ENCODE data around the gene HVCN1. TPM values are rescaled to one million over a fixed set of nuclear protein-coding genes. Genes with fewer than 3 reads are reported as not detected.
A peak's percentile ranks its signal among the peaks of the same experiment; 100 is the strongest.
"Not testable (repeated sequence)": the region's sequence is repeated elsewhere in the genome, so short reads cannot be mapped to it uniquely, and the experiment has no call there.

HVCN1 gene, protein sequence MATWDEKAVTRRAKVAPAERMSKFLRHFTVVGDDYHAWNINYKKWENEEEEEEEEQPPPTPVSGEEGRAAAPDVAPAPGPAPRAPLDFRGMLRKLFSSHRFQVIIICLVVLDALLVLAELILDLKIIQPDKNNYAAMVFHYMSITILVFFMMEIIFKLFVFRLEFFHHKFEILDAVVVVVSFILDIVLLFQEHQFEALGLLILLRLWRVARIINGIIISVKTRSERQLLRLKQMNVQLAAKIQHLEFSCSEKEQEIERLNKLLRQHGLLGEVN
- total RNA-seq = 1 to 10 TPM; 8.8 to 9.5 TPM
- 9.3 TPM for polyA plus RNA-seq (2013, experiment 1 of 2)
- polyA plus RNA-seq (2013, experiment 2 of 2) = 7.7 TPM
- long read RNA-seq, experiment 1, partial matches to known transcripts = 1 of 6 reads
- long read RNA-seq, experiment 1, other reads (novel, unspliced or antisense) = 3 of 6 reads
- long read RNA-seq, experiment 2, transcript HVCN1-201 (8 exons, 1,634 nt) = major isoform, 12 of 26 reads
- long read RNA-seq, experiment 2, partial matches to known transcripts = 2 of 26 reads
- long read RNA-seq, experiment 2, other reads (novel, unspliced or antisense) = 12 of 26 reads
- long read RNA-seq, experiment 3, transcript HVCN1-201 (8 exons, 1,634 nt) = major isoform, 16 of 37 reads
- long read RNA-seq, experiment 3, partial matches to known transcripts = 2 of 37 reads
- long read RNA-seq, experiment 3, other reads (novel, unspliced or antisense) = 17 of 37 reads
- long read RNA-seq, experiment 4, transcript HVCN1-201 (8 exons, 1,634 nt) = major isoform, 14 of 40 reads
- long read RNA-seq, experiment 4, partial matches to known transcripts = 15 of 40 reads
- long read RNA-seq, experiment 4, other reads (novel, unspliced or antisense) = 11 of 40 reads

DNA sequence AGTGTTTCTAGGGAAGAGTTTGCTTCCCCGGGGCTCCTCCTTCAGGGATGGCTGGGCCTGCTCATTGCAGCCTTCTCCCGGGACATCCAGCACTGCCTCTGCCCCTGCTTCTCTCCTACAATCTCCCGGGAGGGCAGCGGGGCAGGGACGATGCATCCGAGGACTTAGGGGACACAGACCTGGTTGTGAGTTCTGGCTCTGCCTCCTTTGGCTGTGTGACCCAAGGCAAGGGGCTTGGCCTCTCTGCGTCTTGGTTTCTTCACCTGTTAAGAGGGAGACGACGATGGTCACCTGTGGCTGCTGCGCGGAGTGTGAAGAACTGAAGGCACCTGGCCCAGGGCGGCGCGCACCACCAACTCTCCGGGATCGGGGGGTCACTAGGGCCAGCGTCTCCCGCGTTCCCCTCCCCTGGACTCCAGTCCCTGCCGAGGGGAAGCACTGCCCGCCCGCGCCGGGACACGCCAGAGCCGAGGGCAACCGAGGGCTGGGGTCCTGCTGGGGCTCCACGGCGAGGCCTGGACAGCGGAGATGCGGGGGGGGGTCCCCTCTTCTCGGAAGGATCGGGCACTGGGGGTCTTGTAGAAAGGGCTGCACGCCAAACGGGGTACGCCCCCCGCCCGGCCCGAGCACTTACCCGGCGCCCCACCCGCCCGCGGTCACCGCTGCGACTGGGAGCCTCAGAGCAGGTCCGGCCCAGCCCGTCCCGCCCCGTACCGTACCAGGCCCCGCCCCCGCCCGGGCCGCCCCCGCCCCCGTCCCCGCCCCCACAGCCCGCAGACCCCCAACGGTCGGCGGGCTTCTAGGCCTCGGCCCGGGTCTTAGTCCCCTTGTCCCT lies at the start of gene HVCN1:
Gene HVCN1, minus strand, starts transcription at position 670 of the 835 bp plus-strand sequence. CDS start 5,870 bp downstream, outside the sequence.
- DNase-seq = no peak
- Histone ChIP-seq H3K27me3 (ENCODE audit: control insufficient read depth, insufficient read depth, low read length, poor library complexity, severe bottlenecking) (peaks cover 20% of the 10 kb centered on the region), H3K4me3 (ENCODE audit: low read length) (peak within 1 kb of the TSS; percentile 77), H3K9ac (ENCODE audit: extremely low read depth, low read length, poor library complexity, severe bottlenecking) (peak within 1 kb of the TSS; percentile 44), H3K9me3 (ENCODE audit: control insufficient read depth, low read length) (no peaks in the 10 kb centered on the region), H3K36me3 (ENCODE audit: control insufficient read depth, insufficient read depth, low read length) (no peaks in the 10 kb centered on the region), H3K4me1 (ENCODE audit: control insufficient read depth, insufficient read depth, low read length) (peaks cover 2% of the 10 kb centered on the region), H3K27ac (ENCODE audit: low read depth, low read length) (no peak within 1 kb of the TSS)
- peak within 1 kb of the TSS; percentile 66 for H3K4me3 Mint-ChIP-seq
- peaks cover 13% of the 10 kb centered on the region for H3K4me1 Mint-ChIP-seq
- H3K27me3 Mint-ChIP-seq (ENCODE audit: insufficient read depth) = peaks cover 28% of the 10 kb centered on the region
- peak within 1 kb of the TSS; percentile 96 for H3K27ac Mint-ChIP-seq
- H3K36me3 Mint-ChIP-seq (ENCODE audit: low read depth) = peaks cover 14% of the 10 kb centered on the region
- WGBS, 2 experiments (ENCODE audit: insufficient coverage in 1 of 2, insufficient read length in 1 of 2) = 6 to 7% methylated on average over 24 to 56 of the region's 64 CpGs
- TF ChIP-seq, protein P1, sequence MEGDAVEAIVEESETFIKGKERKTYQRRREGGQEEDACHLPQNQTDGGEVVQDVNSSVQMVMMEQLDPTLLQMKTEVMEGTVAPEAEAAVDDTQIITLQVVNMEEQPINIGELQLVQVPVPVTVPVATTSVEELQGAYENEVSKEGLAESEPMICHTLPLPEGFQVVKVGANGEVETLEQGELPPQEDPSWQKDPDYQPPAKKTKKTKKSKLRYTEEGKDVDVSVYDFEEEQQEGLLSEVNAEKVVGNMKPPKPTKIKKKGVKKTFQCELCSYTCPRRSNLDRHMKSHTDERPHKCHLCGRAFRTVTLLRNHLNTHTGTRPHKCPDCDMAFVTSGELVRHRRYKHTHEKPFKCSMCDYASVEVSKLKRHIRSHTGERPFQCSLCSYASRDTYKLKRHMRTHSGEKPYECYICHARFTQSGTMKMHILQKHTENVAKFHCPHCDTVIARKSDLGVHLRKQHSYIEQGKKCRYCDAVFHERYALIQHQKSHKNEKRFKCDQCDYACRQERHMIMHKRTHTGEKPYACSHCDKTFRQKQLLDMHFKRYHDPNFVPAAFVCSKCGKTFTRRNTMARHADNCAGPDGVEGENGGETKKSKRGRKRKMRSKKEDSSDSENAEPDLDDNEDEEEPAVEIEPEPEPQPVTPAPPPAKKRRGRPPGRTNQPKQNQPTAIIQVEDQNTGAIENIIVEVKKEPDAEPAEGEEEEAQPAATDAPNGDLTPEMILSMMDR (conservative IDR thresholded peaks at IDR 0.05) = no peak
- H3K9me3 Mint-ChIP-seq = peaks cover 5% of the 10 kb centered on the region

DNA sequence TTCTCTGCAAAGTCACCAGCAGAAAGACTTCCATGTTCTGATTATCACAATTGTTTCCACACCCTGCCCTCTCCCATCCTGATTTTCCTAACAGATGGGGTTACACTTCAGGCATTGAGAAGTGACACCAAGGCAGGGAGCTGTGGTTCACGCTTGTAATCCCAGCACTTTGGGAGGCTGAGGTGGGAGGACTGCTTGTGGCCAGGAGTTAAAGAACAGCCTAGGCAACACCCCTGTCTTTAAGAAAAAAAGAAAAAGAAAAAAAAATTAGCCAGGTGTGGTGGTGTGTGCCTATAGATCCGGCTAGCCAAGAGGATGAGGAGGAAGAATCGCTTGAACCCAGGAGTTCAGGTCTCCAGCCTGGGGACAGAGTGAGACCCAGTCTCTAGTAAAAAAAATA lies 48.6 kb upstream of the HVCN1 start:
- Histone ChIP-seq H3K4me1 (ENCODE audit: control insufficient read depth, insufficient read depth, low read length) (peaks cover 10% of the 10 kb centered on the region), H3K4me3 (ENCODE audit: low read length) (peak overlapping the region; percentile 10), H3K9ac (ENCODE audit: extremely low read depth, low read length, poor library complexity, severe bottlenecking) (no peak overlapping the region), H3K36me3 (ENCODE audit: control insufficient read depth, insufficient read depth, low read length) (peaks cover 44% of the 10 kb centered on the region), H3K27me3 (ENCODE audit: control insufficient read depth, insufficient read depth, low read length, poor library complexity, severe bottlenecking) (no peaks in the 10 kb centered on the region), H3K27ac (ENCODE audit: low read depth, low read length) (no peak overlapping the region), H3K9me3 (ENCODE audit: control insufficient read depth, low read length) (no peaks in the 10 kb centered on the region)
- WGBS, 2 experiments (ENCODE audit: insufficient coverage in 1 of 2, insufficient read length in 1 of 2) = 80 to 89% methylated on average over 3 of the region's 3 CpGs
- Mint-ChIP-seq H3K27ac (no peak overlapping the region), H3K9me3 (no peaks in the 10 kb centered on the region), H3K27me3 (ENCODE audit: insufficient read depth) (no peaks in the 10 kb centered on the region), H3K4me1 (peaks cover 42% of the 10 kb centered on the region), H3K4me3 (no peak overlapping the region), H3K36me3 (ENCODE audit: low read depth) (peaks cover 26% of the 10 kb centered on the region)
- TF ChIP-seq, protein P1 (conservative IDR thresholded peaks at IDR 0.05) = no peak
- DNase-seq = peak; percentile 53

DNA sequence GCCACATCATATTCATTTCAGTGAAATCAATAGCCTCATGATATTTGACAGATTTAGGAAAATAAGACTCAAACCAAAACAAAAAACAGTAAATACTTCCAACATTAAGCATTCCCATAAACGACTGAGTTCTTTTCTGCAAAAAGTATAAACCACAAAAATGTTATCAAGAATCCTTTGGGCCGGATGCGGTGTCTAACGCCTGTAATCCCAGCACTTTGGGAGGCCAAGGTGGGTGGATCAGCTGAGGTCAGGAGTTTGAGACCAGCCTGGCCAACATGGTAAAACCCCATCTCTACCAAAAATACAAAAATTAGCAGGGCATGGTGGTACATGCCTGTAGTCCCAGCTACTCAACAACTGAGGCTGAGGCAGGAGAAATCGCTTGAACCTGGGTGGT lies 48.1 kb upstream of the HVCN1 start:
- H3K4me3 ChIP-seq (ENCODE audit: low read length); H3K27ac Mint-ChIP-seq; H3K4me3 Mint-ChIP-seq; H3K9me3 ChIP-seq (ENCODE audit: control insufficient read depth, low read length); H3K9ac ChIP-seq (ENCODE audit: extremely low read depth, low read length, poor library complexity, severe bottlenecking); H3K27me3 ChIP-seq (ENCODE audit: control insufficient read depth, insufficient read depth, low read length, poor library complexity, severe bottlenecking); H3K27ac ChIP-seq (ENCODE audit: low read depth, low read length); H3K9me3 Mint-ChIP-seq; H3K27me3 Mint-ChIP-seq (ENCODE audit: insufficient read depth): not testable (repeated sequence)
- peaks cover 11% of the 10 kb centered on the region for H3K4me1 ChIP-seq (ENCODE audit: control insufficient read depth, insufficient read depth, low read length)
- 94 to 100% methylated on average over 4 to 5 of the region's 5 CpGs for WGBS, 2 experiments (ENCODE audit: insufficient coverage in 1 of 2, insufficient read length in 1 of 2)
- Mint-ChIP-seq H3K4me1 (peaks cover 46% of the 10 kb centered on the region), H3K36me3 (ENCODE audit: low read depth) (peaks cover 30% of the 10 kb centered on the region)
- peak; percentile 5 for DNase-seq
- peaks cover 44% of the 10 kb centered on the region for H3K36me3 ChIP-seq (ENCODE audit: control insufficient read depth, insufficient read depth, low read length)
